HG02938 (cell line): ENCODE data around the gene NSG1.
"Not testable (repeated sequence)": the region's sequence is repeated elsewhere in the genome, so short reads cannot be mapped to it uniquely, and the experiment has no call there.

ENCODE experiments used
- ATAC-seq: cut with Tn5 transposase; IDR thresholded peaks from one replicate; pipeline ENCODE4 v1.9.1; 2021; ENCODE audit warnings: mild to moderate bottlenecking, moderate library complexity; ENCODE audit not compliant: unreplicated experiment

NSG1 gene

DNA sequence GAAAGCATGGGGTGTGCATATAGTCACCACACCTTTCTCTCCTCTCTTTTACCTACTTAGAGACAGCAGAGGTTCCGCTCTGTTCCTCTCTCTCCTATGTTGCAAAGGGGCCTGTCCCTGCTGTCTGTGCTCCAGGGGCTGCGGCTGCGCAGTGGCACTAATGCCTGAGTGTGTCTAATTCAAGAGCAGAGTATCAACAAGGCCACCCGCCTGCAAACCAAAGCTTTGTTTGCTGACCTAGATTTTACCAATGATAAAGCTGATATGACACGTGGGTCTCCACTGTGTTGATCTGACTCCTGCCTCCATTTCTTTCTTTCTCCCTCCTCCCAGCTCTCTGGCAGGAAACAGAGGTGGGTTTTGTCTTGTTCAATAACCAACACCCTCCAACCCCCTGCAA, 74.9 kb downstream of the NSG1 start:
- no peak for ATAC-seq

GRCh38 chr4:4462970-4463369, 76.1 kb downstream of the NSG1 start:
- no peak for ATAC-seq

GRCh38 chr4:4465238-4465637, 78.3 kb downstream of the NSG1 start:
- not testable (repeated sequence) for ATAC-seq
